NCI-H1417 (cell line): ENCODE data around the gene LCN1.
A peak's percentile ranks its signal among the peaks of the same experiment; 100 is the strongest.

Experiments
- DNase-seq, 3 experiments: peaks; one replicate each; lab custom pipeline; 2025; lab: John Stamatoyannopoulos, UW

Gene LCN1

DNA sequence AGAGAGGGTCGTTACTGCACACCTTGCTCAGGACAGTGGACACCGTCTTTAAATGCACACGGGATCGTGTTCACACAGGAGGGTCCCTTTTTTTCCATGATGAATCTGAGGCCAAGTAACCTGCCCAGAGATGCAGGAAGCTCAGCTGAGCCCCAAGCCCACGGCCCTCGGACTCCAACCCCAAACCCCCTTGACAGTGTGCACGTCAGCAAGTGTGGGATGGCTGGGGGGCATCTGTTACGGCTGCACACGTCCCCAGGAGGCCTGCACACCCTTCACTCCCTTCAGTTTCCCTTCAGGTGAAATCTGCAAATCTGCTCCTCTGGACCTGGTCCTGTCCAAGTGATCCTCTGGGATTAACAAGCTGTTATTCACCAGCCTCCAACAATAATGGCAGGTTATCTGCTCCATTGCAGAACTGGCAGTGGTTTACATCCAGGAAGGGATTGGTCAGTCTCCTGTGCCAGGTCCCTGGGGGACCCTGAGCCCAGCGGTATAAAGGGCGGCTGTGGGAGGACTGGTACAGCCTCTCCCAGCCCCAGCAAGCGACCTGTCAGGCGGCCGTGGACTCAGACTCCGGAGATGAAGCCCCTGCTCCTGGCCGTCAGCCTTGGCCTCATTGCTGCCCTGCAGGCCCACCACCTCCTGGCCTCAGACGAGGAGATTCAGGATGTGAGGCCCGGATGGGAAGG, at the start of gene LCN1:
TSS of gene LCN1 (plus strand) at position 525 of the 692 bp plus-strand sequence. CDS start at position 583, 58 bp downstream.
- DNase-seq, result no peak

GRCh38 chr9:135471791-135472640, 49.2 kb upstream of the LCN1 start:
- peak in 2 of 3 experiments; percentile 47 to 85 for DNase-seq

DNA sequence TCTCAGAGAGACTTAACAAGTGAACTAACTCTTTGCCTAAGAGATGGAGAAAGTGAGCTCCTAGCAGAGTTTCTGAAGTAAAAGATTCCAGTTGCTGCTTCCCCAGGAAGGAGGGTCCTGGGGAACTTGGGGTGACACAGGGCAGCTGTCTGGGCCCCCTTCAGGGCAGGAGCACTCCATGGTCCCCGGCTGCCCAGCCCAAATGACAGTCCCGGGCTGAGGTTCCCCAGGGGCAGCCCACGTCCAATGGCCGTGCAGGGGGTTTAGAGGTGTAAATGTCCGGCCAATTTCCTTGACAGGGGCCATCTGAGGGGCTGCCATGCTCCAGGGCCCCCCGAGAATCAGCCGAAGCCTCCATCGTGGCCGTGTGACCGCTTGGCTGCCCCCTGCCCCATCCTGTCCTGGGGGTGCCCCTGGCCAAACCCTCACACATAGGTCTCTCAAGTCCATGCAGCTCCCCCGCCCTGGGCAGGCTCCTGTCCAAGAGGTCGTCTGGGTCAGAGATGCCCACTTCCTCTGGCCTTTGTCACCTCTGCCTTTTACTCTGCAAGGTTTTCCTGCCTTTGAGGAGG, 47.2 kb upstream of the LCN1 start:
- no peak for DNase-seq

GRCh38 chr9:135474915-135475314, 46.3 kb upstream of the LCN1 start:
- peak in 2 of 3 experiments; percentile 21 to 25 for DNase-seq

- no peak for DNase-seq
These were observed 44.5 kb upstream of the LCN1 start for GRCh38 chr9:135476561-135477355.

- no peak for DNase-seq
These were observed 43.0 kb upstream of the LCN1 start for GRCh38 chr9:135478191-135478590.

DNA sequence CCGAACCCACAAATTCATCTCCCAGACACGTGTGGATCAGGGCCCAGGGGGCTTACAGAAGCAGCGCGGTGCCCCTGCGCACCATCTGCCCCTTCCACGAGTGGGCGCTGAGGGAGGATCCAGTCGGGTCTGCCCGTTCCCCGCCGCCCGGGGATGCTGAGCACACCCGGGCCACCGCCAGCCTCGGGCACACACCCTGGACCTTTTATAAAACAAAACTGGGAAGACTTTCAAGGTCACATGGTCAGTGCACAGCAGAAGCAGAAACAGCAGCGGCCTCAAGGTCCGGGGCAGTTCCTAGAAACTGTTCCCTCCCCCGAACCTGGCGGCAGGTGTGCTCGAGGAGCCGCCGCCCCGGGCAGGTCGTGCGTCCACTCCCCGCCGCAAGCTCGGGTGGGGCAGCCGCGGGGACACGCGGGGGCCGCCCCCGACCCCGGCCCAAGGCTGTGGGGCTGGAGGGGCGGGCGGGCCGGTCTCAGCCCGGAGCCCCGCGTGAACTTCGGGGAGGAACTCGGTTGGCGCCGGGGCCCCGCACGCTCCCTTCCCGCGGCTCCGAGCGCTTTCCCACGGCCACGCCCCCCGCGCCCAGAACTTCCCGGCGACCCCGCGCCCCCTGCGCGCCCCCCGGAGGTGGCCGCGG, 42.3 kb upstream of the LCN1 start:
- peak in 2 of 3 experiments; percentile 50 to 67 for DNase-seq

DNA sequence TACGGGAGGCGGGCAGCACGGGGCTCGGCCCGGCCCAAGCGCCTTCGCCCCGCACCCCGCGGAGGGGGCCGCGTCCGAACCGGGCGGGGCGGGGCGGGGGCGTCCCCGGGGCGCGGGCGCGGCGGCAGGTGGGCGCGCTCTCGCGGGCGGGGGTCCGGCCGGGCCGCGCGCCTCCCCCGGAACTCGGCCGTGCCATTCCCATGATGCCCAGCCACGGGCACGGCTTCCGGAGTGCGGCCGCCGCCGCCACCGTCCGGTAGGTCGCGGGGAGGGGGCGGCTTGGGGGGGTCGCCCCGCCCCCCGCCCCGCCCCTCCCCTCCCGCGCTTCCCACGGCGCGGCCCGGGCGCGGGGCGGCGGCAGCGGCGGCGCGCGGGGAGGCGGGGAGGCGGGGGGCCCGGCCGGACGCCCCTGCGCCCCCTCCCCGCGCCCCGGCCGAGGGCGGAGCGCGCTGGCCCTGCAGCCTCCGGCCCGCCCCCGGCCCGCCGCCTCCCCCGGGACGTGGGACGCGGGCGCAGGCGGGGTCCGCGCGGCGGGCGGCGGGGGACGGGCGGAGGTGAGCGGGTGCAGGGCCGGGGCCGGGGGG, 41.7 kb upstream of the LCN1 start, which contains the start of gene PPP1R26:
TSS of gene PPP1R26 (plus strand) at position 314 of the 584 bp plus-strand sequence. CDS start 4,729 bp downstream, outside the sequence.
- DNase-seq, result peak in 2 of 3 experiments; percentile 50 to 62

DNA sequence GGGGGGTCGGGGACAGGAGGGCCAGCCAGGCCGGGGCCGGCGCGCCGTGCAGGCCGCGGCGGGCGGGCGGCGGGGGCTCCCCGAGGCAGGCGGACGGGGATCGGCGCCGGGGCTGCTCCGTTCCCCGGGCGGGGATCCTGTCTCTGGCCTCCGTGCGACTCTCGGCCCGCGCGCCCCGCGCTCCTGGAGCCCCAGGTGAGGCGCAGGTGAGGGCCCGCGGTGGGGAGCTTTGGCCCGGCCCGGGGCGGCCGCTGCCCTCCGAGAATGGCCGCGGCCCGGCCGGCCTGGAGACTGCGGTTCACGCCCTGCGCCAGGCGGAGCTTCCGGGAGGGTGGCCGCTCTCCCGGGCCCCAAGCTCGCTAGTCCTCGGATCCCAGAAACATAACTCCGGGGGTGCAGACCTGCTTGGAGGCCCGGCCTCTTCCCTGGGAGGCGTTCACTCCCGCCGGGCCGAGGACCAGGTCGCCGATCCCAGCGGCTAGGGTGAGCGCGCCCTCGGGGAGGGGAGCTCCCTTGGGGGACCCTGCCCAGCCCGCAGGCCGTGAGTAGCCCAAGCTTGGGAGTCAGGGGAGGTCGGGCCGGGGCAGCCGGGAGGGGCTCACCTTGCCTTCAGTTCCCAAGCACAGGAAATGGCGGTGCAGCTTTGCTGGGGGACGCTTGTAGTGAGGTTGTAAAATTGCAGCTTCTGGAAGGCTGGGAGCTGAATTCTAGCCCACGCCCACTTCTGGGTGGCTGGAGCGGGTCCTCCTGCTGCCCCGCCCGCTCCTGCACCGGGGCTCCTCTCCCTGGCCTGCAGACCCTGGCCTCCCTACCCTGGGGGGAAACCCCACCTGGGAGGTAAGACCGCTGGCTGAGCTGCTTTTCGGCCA, 40.9 kb upstream of the LCN1 start:
- DNase-seq, result peak; percentile 17 to 59 (median 49)

DNA sequence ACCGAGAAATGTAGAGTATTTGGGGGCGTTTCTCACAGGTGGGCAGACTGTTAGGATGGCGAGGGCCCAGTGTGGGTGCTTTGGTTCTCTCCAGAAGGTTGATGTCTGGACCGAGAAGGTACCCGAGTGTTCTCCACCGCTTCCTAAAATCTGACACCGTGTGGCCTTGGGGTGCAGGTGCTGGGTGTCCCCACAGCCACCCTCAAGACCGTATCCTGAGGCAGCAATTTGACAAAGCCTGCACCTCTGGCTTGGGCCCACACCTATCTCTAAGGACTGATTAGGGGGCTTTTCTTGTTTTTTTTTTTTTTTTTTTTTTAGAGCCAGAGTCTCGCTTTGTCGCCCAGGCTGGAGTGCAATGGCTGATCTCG, 40.3 kb upstream of the LCN1 start:
- DNase-seq, result no peak

- DNase-seq, result no peak
These were observed 39.1 kb upstream of the LCN1 start for GRCh38 chr9:135482015-135482754.

DNA sequence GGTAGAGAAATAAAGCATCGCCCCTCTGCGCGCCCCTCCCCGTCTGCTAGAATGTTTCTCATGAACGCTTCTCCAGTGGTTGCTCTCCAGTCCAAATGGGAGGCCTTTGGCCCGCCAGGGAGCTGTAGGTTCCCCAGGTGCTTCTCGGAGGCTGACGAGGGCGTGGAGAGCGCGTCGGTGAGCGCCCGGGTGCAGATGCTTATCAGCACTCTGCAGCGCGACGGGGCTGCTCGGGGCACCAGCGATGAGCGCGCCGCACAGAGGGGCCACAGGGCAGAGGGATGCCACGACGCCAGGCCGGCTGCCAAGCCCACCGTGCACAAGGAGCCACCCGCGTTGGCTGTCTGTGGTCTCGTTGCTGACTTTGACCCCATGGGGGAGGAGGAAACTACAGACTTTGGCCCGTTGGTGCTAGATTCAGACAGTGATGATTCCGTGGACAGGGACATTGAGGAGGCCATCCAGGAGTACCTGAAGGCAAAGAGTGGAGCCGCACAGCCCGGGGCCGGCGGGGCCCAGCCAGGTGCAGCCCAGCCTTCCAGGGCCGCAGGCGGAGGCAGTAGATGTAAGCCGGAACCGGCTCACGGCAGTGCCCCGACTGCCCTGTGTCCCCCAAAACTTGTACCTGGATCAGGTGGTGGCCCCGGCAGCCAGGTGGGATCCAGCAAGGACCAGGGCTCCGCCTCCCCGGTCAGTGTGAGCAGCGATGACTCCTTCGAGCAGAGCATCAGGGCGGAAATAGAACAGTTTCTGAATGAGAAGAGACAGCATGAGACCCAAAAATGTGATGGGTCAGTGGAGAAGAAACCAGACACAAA, 36.6 kb upstream of the LCN1 start:
- DNase-seq, result no peak

DNA sequence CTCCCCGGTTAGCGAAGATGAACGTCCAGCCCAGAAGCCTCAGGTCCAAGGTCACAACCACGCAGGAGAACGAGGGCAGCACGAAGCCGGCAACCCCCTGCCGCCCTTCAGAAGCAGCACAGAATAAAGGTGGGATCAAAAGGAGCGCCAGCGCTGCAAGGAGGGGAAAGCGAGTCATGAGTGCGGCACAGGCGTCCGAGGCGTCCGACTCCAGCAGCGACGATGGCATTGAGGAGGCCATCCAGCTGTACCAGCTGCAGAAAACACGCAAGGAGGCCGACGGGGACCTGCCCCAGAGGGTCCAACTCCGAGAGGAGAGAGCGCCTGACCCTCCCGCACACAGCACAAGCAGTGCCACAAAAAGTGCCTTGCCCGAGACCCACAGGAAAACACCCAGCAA, 35.9 kb upstream of the LCN1 start:
- no peak for DNase-seq

GRCh38 chr9:135485832-135486231, 35.4 kb upstream of the LCN1 start:
- DNase-seq, result no peak

DNA sequence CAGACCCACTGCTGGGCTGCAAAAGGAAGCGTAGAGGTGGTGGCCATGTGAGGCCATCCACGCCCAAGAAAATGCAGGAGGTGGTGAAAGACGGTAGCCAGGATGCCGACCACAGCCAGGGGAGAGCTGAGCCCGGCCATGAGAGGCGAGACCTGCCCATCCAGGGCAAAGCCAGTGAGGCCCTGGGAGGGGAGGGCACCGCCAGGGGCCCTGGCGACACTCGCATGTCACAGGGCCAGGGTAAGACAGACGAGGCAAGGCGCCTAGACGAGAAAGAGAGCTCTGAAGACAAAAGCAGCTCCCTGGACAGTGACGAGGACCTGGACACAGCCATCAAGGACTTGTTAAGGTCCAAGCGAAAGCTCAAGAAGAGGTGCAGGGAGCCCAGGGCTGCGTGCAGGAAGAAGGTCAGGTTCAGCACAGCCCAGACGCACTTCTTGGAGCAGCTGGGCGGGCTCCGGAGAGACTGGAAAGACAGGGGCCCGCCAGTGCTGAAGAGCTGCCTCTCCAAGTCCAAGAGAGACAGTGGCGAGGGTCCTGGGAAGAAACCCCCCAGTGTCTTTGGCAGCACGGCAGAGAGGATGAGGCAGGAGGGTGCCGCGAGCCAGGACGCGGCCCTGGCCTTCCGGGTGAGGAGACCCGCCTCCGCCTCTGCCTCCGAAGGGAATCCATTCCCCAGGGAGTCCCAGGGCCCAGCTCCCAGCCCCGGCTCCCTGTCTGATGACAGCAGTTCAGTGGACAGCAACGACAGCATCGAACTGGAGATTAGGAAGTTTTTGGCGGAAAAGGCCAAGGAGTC, 34.8 kb upstream of the LCN1 start:
- no peak for DNase-seq

DNA sequence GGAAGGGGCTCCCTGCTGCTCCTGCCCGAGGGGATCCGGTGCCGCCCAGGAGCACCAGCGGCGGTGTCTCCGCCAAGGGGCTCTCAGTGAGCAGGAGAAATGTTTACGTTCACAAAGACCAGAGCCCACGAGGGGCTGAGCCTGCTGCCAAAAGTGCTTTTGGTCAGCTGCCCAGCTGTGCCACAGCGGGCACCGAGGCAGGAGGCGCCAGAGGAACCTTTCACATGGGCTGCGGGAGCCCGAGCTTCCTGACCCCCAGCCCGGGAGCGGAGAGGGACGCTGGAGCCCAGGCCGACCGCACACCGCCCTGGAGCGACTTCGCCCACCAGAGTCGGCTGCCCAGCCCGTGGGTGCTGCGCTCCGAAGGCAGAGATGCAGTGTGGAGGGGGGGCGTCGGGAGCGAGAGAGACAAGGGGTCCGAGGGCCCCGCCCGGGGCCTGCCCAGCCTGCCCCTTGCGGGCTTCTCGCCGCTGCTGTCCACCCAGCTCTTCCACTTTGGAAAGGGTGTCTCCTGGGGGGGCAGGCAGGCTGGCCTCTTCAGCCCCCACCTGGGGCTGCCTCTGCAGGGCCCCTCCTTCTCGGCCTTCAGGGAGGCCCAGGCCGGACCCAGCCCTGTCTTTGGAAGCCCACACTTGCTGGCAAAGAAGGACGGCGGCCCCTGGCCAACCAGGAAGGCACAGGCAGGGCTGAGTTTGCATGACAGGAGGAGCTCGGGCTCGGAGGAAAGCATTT, 33.8 kb upstream of the LCN1 start:
- no peak for DNase-seq

DNA sequence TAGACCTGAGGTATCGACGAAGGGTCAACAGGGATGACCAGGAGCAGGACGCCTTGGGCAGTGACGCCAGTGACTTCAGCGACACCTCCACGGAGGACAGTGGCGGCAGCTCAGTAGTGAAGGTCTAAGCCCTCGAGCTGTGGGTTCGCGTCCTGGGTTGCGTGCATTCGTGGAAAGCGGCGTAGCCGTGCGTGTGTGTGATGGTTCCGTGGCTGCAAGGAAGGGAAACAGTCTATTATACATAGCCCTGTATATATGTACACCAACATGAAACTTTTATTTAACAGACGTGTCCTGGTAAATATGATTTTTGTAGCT, 33.3 kb upstream of the LCN1 start:
- no peak for DNase-seq
